PC-9 (cell line): ENCODE data around the gene RNF183. TPM values are rescaled to one million over a fixed set of nuclear protein-coding genes. Genes with fewer than 3 reads are reported as not detected.

Experiments used
- BruUV-seq: library from RNA; stranded (reverse); fragments of 400-500 nt; replicated peaks from 2 replicates; lab custom pipeline; 2021; lab: Mats Ljungman, UMichigan
- CTCF ChIA-PET: fragments of 300-600 bp; sonication (Branson Sonifier 250); formaldehyde crosslinking; loops from one replicate; lab custom pipeline; 2022; ENCODE audit warnings: antibody characterized with exemption; lab: Charles Lee
- POLR2A ChIA-PET: fragments of 300-600 bp; sonication (Branson Sonifier 250); formaldehyde crosslinking; loops from one replicate; lab custom pipeline; 2022; ENCODE audit warnings: antibody characterized with exemption; ENCODE audit not compliant: unreplicated experiment; lab: Charles Lee
- DNase-seq, 2 experiments: peaks; one replicate each; pipeline versions ENCODE4 v3.0.0 to v3.0.0-alpha.2; 2015 to 2022; ENCODE audit warnings: mixed read lengths in 1 of 2
- H2AFZ ChIP-seq: fragments of 200-600 bp; sonication (generic); 2 replicates; pipeline ENCODE4 v1.8.1; 2017; ENCODE audit warnings: antibody characterized with exemption
- H3F3A ChIP-seq: fragments of 200-600 bp; sonication (generic); 2 replicates; pipeline ENCODE4 v1.8.1; 2017; ENCODE audit warnings: antibody characterized with exemption, mild to moderate bottlenecking, low read depth; ENCODE audit not compliant: insufficient read depth
- H3K27ac ChIP-seq: fragments of 200-600 bp; sonication (generic); 2 replicates; pipeline ENCODE4 v1.6.1; 2016; ENCODE audit warnings: mixed run types
- H3K27me3 ChIP-seq: fragments of 200-600 bp; sonication (generic); 2 replicates; pipeline ENCODE4 v1.6.1; 2016; ENCODE audit warnings: low read depth, mixed run types; ENCODE audit not compliant: insufficient read depth
- H3K36me3 ChIP-seq: fragments of 200-600 bp; sonication (generic); 2 replicates; pipeline ENCODE4 v1.6.1; 2016; ENCODE audit warnings: low read depth, mixed run types
- H3K4me1 ChIP-seq: fragments of 200-600 bp; sonication (generic); replicated peaks from 2 replicates; pipeline ENCODE4 v1.6.1; 2016; ENCODE audit warnings: mixed run types; ENCODE audit not compliant: insufficient read depth
- H3K4me2 ChIP-seq: fragments of 200-600 bp; sonication (generic); 2 replicates; pipeline ENCODE4 v1.6.1; 2017; ENCODE audit warnings: mixed run types
- H3K4me3 ChIP-seq: fragments of 200-600 bp; sonication (generic); 2 replicates; pipeline ENCODE4 v1.6.1; 2016; ENCODE audit warnings: mixed run types
- H3K79me2 ChIP-seq: fragments of 200-600 bp; sonication (generic); 2 replicates; pipeline ENCODE4 v1.6.1; 2017; ENCODE audit warnings: low read depth, mixed run types
- H3K9me2 ChIP-seq: fragments of 200-600 bp; sonication (generic); 2 replicates; pipeline ENCODE4 v1.8.1; 2017; ENCODE audit warnings: mild to moderate bottlenecking; ENCODE audit not compliant: insufficient read depth
- H3K9me3 ChIP-seq: fragments of 200-600 bp; sonication (generic); 2 replicates; pipeline ENCODE4 v1.8.1; 2016; ENCODE audit warnings: low read depth; ENCODE audit not compliant: insufficient read depth
- H4K20me1 ChIP-seq: fragments of 200-600 bp; sonication (generic); 2 replicates; pipeline ENCODE4 v1.8.1; 2017; ENCODE audit not compliant: insufficient read depth
- CTCF ChIP-seq: fragments of 200-600 bp; sonication (generic); conservative IDR thresholded peaks from 2 replicates; pipeline ENCODE4 v1.6.1; 2017; ENCODE audit warnings: mixed run types, antibody characterized with exemption, mild to moderate bottlenecking, moderate library complexity
- EZH2 ChIP-seq: fragments of 200-600 bp; sonication (generic); IDR thresholded peaks from 2 replicates; pipeline ENCODE4 v1.8.0; 2017; ENCODE audit warnings: antibody characterized with exemption, low read depth
- intact Hi-C: fragments of 100-400 bp; cut with micrococcal nuclease; formaldehyde crosslinking; loops from one replicate; pipeline ENCODE4 v1.10.0; 2022; ENCODE audit not compliant: unreplicated experiment
- total RNA-seq: library from RNA; stranded (reverse); gene quantifications from 2 replicates; pipeline ENCODE4 v1.2.3, GENCODE V29; 2021

Gene RNF183
- total RNA-seq, 1 experiment from 2014 or later = 0.92 TPM

DNA sequence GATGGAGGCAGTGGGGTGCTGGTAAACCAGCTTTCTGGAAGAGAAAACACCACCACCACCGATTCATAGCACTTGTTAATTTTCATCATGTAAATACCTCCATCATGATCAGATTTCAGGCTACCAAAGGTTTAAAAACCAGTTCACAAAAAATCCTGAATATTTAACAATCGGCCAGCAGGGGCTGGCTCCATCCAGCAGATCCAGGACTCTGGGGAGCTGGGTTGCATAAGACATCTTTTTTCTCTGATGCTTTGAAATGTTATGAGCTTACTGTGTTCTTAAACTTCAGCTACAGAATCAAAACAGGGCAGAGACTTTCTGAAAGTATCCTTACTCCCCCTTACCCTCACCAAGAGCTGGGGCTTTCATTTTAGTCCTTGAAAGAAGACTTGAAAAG lies 14.6 kb upstream of the RNF183 start:
- no peak overlapping the region for H2AFZ ChIP-seq
- ChIA-PET POLR2A (no interaction called here), CTCF (no interaction called here)
- no peaks in the 10 kb centered on the region for H3F3A ChIP-seq
- no peaks in the 10 kb centered on the region for H3K27me3 ChIP-seq
- H3K36me3 ChIP-seq = no peaks in the 10 kb centered on the region
- intact Hi-C loops = no loop called here
- no peak overlapping the region for H3K4me3 ChIP-seq
- H3K4me2 ChIP-seq = no peak overlapping the region
- no peaks in the 10 kb centered on the region for H3K9me3 ChIP-seq
- no peak for DNase-seq
- no peaks in the 10 kb centered on the region for H3K79me2 ChIP-seq
- H4K20me1 ChIP-seq = no peaks in the 10 kb centered on the region
- no TSS peak for BruUV-seq
- no peaks in the 10 kb centered on the region for H3K9me2 ChIP-seq
- TF ChIP-seq EZH2 (no peak), CTCF (no peak; the same call in 1 of the 2 replicates)
- no peaks in the 10 kb centered on the region for H3K4me1 ChIP-seq
- no peak overlapping the region for H3K27ac ChIP-seq

- no peaks in the 10 kb centered on the region for H3K79me2 ChIP-seq
- CTCF ChIA-PET = no interaction called here
- no peaks in the 10 kb centered on the region for H3K9me2 ChIP-seq
Measured at GRCh38 chr9:113316030-113316429, 12.9 kb upstream of the RNF183 start.

DNA sequence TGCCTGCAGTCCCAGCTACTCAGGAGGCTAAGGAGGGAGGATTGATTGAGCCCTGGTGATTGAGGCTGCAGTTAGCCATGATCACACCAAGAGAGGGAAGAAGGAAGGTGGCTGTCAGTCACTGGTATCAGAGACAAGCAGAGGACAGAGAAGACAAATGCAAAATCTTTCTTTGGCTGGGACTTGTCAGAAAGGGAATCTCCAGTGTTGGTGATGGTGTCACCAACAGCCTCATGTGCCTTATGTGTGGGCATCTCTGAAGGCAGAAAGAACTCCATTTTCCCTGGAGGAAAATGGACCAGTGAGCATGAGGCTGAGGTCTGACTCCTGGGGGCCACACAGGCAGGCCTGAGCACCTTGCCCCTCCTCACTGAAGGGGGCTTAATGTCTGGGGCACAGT lies 12.1 kb upstream of the RNF183 start:
- CTCF ChIA-PET = no interaction called here
- Histone ChIP-seq H3K9me3 (no peaks in the 10 kb centered on the region), H3K27ac (no peak overlapping the region), H3K79me2 (no peaks in the 10 kb centered on the region), H4K20me1 (no peaks in the 10 kb centered on the region), H3K27me3 (no peaks in the 10 kb centered on the region), H3F3A (no peaks in the 10 kb centered on the region), H3K4me1 (no peaks in the 10 kb centered on the region), H3K4me2 (no peak overlapping the region), H3K4me3 (no peak overlapping the region), H2AFZ (no peak overlapping the region), H3K36me3 (no peaks in the 10 kb centered on the region), H3K9me2 (no peaks in the 10 kb centered on the region)
- DNase-seq = no peak
- TF ChIP-seq EZH2 (no peak), CTCF (no peak)
- no TSS peak for BruUV-seq
- POLR2A ChIA-PET = no interaction called here
- intact Hi-C loops = no loop called here

More at GRCh38 chr9:113316030-113316429, 12.9 kb upstream of the RNF183 start:
- Histone ChIP-seq H3K9me3 (no peaks in the 10 kb centered on the region), H3K27ac (no peak overlapping the region), H3K27me3 (no peaks in the 10 kb centered on the region), H3K4me3 (no peak overlapping the region), H4K20me1 (no peaks in the 10 kb centered on the region), H3K4me2 (no peak overlapping the region), H2AFZ (no peak overlapping the region), H3K4me1 (no peaks in the 10 kb centered on the region), H3F3A (no peaks in the 10 kb centered on the region), H3K36me3 (no peaks in the 10 kb centered on the region)
- no TSS peak for BruUV-seq
- TF ChIP-seq CTCF (no peak), EZH2 (no peak)
- intact Hi-C loops = no loop called here
- POLR2A ChIA-PET = no interaction called here
- no peak for DNase-seq
